ENCODE results near the gene GOLM1.
"Not testable (repeated sequence)": the region's sequence is repeated elsewhere in the genome, so short reads cannot be mapped to it uniquely, and the experiment has no call there.

Gene GOLM1, protein sequence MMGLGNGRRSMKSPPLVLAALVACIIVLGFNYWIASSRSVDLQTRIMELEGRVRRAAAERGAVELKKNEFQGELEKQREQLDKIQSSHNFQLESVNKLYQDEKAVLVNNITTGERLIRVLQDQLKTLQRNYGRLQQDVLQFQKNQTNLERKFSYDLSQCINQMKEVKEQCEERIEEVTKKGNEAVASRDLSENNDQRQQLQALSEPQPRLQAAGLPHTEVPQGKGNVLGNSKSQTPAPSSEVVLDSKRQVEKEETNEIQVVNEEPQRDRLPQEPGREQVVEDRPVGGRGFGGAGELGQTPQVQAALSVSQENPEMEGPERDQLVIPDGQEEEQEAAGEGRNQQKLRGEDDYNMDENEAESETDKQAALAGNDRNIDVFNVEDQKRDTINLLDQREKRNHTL

GRCh38 chr9:86098824-86099700 lies at the start of gene GOLM1:
Gene GOLM1 (minus strand): TSS chr9:86099558. CDS start chr9:86079320, 20,238 bp downstream.
- in situ Hi-C loops (cut with HindIII; ENCODE audit: low sequenced_read_pairs) = no loop called here

DNA sequence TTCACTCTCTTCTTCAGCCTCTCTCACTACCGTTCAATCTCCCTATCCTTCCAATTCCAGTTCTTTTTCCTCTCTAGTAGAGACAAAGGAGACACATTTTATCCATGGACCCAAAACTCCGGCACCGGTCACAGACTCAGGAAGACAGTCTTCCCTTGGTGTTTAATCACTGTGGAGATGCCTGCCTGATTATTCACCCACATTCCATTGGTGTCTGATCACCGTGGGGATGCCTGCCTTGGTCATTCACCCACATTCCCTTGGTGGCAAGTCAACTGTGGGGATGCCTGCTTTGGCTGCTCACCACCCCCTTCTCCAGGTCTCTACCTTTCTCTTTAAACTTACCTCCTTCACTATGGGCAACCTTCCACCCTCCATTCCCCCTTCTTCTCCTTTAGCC lies 47.3 kb upstream of the GOLM1 start:
- in situ Hi-C loops (cut with HindIII; ENCODE audit: low sequenced_read_pairs) = not testable (repeated sequence)

- in situ Hi-C loops (cut with HindIII; ENCODE audit: low sequenced_read_pairs) = not testable (repeated sequence)
Observed at GRCh38 chr9:86145960-86146359, 46.6 kb upstream of the GOLM1 start.

GRCh38 chr9:86142973-86143372 lies 43.6 kb upstream of the GOLM1 start:
- in situ Hi-C loops (cut with HindIII; ENCODE audit: low sequenced_read_pairs) = no loop called here

DNA sequence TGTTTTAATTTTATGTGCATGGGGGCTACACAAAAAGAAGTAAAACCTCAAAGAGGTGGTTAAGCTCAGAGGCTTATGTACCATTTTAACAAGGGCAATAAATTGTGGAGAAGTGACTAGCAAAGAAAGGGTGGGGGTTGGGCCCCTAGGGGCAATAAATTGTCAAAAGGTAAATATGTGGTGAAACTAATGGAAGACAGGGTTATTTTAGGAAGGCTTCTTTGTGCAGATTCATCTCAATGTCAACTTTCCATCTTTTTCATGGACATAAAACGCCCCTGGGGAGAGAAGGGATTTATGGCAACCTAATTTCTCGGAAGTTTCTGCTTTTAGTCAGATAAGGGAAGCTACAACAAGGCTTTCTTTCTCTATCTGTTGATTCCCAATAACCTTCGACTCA lies 42.5 kb upstream of the GOLM1 start:
- in situ Hi-C loops (cut with HindIII; ENCODE audit: low sequenced_read_pairs) = no loop called here

DNA sequence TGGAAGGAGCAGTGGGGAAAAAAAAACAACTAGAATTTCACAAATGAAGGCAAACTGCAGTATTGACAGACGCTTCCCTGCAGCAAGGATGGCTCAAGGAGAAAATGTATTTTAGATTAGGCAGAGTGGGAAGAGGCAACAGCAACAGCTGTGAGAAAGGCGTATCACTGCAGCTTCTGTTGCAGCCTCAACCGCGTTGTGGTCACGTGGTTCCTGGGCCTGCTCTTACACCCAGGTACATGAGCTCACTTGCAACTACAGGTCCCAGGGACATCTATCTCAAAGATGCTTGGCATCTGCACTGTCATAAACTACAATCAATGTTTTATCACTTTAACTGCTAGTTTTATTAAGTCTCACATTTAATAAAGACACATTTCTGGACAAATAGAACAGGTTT lies 36.0 kb upstream of the GOLM1 start:
- in situ Hi-C loops (cut with HindIII; ENCODE audit: low sequenced_read_pairs) = no loop called here

DNA sequence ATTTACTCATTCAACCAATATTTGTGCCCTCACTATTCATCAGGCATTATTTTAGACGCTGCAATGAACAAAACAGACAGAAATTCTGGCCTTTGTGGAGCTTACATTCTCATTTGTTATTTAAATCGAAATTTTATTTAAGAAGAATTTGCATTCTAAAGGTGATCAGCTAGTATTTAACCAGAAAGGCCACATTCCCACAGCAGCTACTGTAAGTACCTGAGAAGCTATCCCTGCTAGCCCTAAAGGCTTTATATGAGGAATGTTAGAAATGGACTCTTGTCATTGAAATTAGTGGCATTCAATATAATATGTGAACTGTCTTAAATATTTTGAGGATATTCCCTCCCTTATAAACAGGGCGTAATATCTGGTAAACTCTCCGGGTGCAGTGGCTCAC lies 35.0 kb upstream of the GOLM1 start:
- in situ Hi-C loops (cut with HindIII; ENCODE audit: low sequenced_read_pairs) = no loop called here

DNA sequence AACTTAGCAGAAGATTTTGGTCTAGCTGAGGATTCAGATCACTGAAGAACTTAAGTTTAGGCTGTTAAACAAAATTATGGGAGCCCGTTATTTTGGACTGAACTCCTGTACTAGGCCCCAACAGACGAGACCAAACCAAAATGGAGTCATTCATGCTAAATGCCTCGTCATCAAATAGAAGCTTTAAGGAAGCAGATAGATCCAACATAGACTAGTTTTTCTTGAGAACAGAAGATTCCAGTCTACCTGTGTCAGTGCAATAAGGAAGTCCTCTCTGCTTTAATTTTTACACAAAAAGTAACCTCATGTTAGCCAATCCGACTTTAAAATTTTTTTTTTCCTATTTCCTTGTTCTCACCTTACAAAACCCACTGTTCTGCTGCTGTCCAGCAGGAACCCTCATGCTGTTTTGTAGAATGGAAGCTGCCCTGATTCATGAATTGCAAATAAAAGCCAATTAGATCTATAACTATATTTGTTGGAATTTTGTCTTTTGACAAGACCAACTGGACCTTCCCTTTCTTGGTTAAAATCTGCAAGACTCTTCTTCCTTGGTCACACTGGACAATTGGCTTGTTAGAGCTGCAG lies 29.0 kb upstream of the GOLM1 start:
- in situ Hi-C loops (cut with HindIII; ENCODE audit: low sequenced_read_pairs) = no loop called here

DNA sequence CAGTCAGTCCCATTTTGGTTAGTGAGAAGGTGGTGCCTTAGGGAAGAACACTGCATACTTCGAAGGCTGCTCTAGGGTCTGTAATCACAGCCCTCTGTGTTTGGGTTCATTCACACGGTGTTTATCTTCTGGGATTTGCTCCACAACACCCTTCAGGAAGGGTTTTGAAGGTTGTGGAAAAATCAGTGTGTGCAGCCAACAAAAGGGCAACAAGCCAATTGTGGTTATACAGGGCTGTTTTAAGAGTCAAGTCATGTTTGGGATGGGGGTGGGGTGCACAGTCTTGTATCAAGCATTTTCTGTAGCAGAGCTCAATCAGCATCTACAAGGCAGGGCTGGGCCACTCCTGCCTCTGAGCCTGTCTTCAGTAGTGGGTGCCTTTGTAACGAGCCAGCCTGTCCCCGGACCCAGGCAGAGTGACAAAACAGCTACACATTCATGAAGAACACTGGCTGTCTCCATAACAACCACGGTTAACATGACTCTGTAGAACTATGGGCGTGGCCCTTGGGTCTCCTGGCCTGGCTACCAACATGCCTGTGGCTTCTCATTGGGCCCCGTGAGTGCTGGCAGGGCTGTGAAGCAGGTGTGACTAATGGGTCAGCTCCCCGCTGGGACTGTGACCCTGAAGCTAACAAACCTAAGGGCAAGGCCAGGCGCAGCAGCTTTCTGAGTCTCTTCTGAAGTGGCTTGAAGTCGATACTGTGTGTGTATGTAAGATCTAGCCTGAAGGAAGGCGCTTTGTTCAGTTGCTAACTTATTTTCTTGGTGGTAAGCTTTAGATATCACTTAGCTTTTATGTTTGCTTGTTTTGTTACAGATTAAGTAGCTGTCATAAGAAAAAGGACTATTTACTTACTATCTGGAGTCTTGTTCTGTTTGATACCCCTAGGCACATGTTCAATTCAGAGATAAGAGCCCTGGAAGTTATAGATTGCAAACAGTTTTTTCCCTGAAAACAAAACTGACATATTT lies 27.9 kb upstream of the GOLM1 start:
- in situ Hi-C loops (cut with HindIII; ENCODE audit: low sequenced_read_pairs) = no loop called here

GRCh38 chr9:86122311-86122710 lies 23.0 kb upstream of the GOLM1 start:
- in situ Hi-C loops (cut with HindIII; ENCODE audit: low sequenced_read_pairs) = no loop called here

- in situ Hi-C loops (cut with HindIII; ENCODE audit: low sequenced_read_pairs) = no loop called here
Observed at GRCh38 chr9:86119457-86119856, 20.1 kb upstream of the GOLM1 start.

- in situ Hi-C loops (cut with HindIII; ENCODE audit: low sequenced_read_pairs) = no loop called here
Observed at GRCh38 chr9:86116425-86116824, 17.1 kb upstream of the GOLM1 start.

DNA sequence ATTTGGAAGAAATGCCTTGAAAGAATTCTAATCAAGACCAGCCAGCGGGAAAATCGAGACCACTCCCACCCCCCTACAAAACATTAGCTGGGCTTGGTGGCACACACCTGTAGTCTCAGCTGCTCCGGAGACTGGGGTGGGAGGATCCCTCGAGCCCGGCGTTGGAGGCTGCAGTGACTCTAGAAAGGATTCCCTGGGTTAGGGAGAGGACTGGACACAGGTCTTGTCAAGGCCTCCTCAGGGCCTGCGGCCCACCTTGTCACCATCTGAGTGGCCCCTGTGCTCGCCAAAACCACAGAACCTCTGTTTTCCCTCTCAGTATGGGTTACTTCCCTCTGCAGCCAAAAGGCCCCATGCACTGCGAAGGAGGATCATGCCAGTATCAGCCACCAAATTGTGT lies 16.5 kb upstream of the GOLM1 start:
- in situ Hi-C loops (cut with HindIII; ENCODE audit: low sequenced_read_pairs) = no loop called here

DNA sequence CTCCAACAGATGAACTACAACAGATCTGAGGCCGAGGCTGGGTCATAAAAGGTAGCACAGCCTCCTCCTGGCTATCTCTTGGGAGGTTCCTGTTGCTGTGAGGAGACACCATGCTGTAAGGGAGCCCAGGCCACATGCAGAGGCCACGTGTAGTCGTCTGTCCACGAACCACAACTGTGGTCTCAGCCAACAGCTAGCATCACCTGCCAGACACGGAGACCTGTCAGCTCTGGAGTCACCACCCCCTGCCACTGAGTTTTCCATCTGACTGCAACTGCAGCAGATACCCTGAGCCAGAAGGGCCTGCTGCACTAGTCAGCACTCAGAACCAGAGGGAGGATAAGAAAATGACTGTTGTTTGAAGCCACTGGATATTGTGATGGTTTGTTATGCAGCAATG lies 12.7 kb upstream of the GOLM1 start:
- in situ Hi-C loops (cut with HindIII; ENCODE audit: low sequenced_read_pairs) = no loop called here

- in situ Hi-C loops (cut with HindIII; ENCODE audit: low sequenced_read_pairs) = no loop called here
Observed at GRCh38 chr9:86102626-86103025, 3.3 kb upstream of the GOLM1 start.

DNA sequence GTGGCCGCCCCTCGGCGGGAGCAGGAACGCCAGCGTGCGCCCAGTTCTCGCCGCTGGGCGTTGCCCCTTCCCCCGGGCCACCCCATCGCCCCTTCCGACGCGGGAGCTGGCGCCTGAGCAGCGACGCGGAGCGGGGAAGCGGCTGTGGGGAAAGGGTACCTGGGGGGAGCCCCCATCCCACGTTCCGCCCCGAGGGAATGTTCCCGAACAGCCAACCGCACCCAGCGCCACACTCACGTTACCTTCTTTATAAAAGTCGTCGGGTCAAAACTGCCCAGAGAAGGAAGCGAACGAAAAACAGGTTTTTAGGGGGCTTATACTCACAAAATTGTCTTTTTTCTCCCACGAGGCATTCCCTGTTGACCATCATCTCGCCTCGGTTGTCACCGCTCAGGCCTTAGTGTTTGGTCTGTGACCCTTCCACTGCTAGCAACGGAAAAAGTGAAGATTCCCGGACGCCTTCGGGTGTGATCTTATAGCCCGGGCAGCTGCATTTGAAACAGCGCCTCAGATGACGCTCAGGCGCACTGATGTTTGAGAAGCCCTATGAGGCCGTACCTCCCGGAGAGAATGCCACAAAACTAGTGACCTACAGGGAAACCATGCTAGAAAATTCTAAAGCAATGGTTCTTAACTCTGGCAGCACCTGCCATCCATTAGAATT lies 475 bp upstream of the GOLM1 start:
- in situ Hi-C loops (cut with HindIII; ENCODE audit: low sequenced_read_pairs) = no loop called here

DNA sequence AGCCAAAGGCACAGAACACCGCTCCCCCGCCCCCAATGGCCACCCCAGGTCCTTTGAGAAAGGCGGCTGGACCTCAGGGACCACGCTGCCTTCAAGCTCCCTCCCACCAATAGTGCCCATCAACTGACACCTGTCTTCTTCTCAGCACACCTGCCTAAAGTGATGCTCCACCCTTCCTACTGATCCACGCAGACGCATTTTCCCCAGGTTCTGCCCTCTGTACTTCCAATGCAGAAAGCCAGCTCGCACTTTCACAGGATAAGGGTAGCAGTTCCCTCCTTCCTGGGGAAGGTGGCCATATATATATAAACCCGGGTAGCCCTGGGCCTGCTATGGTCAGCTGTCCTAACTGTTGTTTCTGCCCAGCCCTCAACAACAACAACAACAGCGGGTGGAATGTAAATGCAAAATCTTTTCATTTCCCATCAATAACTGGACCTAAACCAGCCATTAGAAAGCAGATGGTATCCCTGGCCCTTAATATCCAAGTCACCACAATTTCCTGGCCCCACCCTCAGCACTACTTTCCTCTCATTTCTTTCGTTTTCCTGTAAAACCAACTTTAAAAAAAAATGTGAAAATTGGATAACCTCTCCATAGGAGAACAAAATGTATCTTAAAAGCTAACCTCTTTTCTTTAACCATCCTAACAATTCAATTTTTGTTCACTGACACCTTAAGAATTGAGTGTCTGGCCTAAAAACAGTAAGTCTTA lies 1.7 kb downstream of the GOLM1 start:
- in situ Hi-C loops (cut with HindIII; ENCODE audit: low sequenced_read_pairs) = no loop called here

DNA sequence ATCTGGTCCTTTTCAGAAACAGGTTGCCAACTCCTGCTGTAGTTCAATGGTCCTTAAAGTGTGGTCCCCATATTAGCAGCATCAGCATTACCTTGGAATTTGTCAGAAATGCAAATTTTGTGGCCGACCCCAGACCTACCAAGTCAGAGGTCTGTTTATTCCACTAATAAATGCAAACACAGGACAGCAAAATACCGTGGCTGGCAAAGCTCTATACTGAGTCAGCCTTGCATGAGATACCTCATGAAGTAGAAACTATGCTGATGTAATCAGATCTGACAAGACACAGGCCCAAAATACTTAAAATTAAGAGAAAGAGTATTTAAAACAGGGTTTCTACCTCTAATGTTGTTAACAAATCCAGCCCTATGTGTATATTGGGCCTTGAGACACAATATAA lies 3.0 kb downstream of the GOLM1 start:
- in situ Hi-C loops (cut with HindIII; ENCODE audit: low sequenced_read_pairs) = no loop called here

DNA sequence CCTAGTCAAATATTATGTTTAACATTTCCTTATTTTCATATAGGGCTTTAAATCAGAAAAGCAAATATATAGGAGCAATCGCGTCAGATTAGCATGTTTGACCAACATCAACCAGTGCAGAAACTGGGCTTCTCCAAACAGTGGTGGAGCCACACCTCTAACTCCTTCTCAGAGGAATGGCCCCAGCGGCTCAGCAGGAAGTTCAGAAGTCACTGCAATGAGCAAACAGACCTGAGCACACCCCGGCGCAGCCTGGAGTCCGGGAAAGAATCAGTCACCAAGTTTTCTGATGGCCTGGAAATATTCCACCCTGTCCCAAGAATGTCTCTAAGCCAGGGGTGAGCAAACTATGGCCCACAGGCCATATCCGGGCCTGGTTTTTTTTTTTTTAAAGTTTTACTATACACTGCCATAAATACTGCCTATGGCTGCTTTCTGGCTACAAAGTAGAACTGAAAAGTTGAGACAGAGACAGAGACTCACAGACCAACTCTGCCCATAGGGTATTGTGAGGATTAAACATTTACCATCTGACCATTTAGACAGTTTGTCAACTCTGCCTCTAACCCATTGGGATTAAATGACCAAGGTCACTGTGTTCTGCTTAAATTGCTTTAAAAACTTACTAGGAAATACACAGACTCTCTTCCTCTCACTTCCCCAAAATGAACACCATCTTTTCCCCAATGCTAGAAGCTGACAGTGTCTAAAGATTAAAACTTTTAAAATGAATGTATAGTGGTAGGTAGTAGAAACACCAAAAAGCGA lies 5.4 kb downstream of the GOLM1 start:
- in situ Hi-C loops (cut with HindIII; ENCODE audit: low sequenced_read_pairs) = no loop called here

Measured in endothelial cell of hepatic sinusoid (primary cell).